IMR-90 (cell line): ENCODE data around the gene CTNND2.

ENCODE experiments used
- BHLHE40 ChIP-seq: fragments of 150-350 bp; IDR thresholded peaks from 2 replicates; pipeline ENCODE4 v1.6.1; 2016; ENCODE audit warnings: mild to moderate bottlenecking, low read depth, low read length
- CHD1 ChIP-seq: IDR thresholded peaks from 2 replicates; pipeline ENCODE4 v1.6.1; 2012; ENCODE audit warnings: low read depth, low read length, improper control_type of control experiment
- POLR2A ChIP-seq: IDR thresholded peaks from 2 replicates; pipeline ENCODE4 v1.6.1; 2012; ENCODE audit warnings: mild to moderate bottlenecking, low read depth, low read length
- RAD21 ChIP-seq: IDR thresholded peaks from 2 replicates; pipeline ENCODE4 v1.6.1; 2012; ENCODE audit warnings: low read length, improper control_type of control experiment
- RCOR1 ChIP-seq: IDR thresholded peaks from 2 replicates; pipeline ENCODE4 v1.6.1; 2012; ENCODE audit warnings: mild to moderate bottlenecking, low read length, improper control_type of control experiment; ENCODE audit not compliant: insufficient replicate concordance
- RFX5 ChIP-seq: IDR thresholded peaks from 2 replicates; pipeline ENCODE4 v1.8.0; 2012; ENCODE audit warnings: low read depth, mild to moderate bottlenecking, low read length, moderate library complexity
- USF2 ChIP-seq: fragments of 150-350 bp; IDR thresholded peaks from 2 replicates; pipeline ENCODE4 v1.6.1; 2017; ENCODE audit warnings: mild to moderate bottlenecking, antibody characterized with exemption, low read length, low read depth
- TF ChIP-seq, protein P1 (sequence below): conservative IDR thresholded peaks from 2 replicates; pipeline ENCODE4 v1.5.1; 2012; ENCODE audit warnings: mild to moderate bottlenecking, low read depth, low read length, improper control_type of control experiment

GRCh38 chr5:11013793-11014192, 890.5 kb downstream of the CTNND2 start:
- TF ChIP-seq, protein P1, sequence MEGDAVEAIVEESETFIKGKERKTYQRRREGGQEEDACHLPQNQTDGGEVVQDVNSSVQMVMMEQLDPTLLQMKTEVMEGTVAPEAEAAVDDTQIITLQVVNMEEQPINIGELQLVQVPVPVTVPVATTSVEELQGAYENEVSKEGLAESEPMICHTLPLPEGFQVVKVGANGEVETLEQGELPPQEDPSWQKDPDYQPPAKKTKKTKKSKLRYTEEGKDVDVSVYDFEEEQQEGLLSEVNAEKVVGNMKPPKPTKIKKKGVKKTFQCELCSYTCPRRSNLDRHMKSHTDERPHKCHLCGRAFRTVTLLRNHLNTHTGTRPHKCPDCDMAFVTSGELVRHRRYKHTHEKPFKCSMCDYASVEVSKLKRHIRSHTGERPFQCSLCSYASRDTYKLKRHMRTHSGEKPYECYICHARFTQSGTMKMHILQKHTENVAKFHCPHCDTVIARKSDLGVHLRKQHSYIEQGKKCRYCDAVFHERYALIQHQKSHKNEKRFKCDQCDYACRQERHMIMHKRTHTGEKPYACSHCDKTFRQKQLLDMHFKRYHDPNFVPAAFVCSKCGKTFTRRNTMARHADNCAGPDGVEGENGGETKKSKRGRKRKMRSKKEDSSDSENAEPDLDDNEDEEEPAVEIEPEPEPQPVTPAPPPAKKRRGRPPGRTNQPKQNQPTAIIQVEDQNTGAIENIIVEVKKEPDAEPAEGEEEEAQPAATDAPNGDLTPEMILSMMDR = no peak
- TF ChIP-seq CHD1 = no peak
- TF ChIP-seq RAD21 = no peak
- no peak for TF ChIP-seq POLR2A
- TF ChIP-seq BHLHE40 = no peak
- TF ChIP-seq RCOR1 = no peak
- TF ChIP-seq RFX5 = no peak
- no peak for TF ChIP-seq USF2
